ENCODE results near the gene PLPP2.

PLPP2 gene

GRCh38 chr19:313988-314815 is 23.0 kb upstream of the PLPP2 start:
- no peak for DNase-seq (ENCODE audit: low read depth)

GRCh38 chr19:313169-313987 is 22.2 kb upstream of the PLPP2 start:
- DNase-seq (ENCODE audit: low read depth): no peak

GRCh38 chr19:311813-312261 is 20.6 kb upstream of the PLPP2 start:
- no peak for DNase-seq (ENCODE audit: low read depth)

GRCh38 chr19:310781-311496 is 19.7 kb upstream of the PLPP2 start:
- no peak for DNase-seq (ENCODE audit: low read depth)

- no peak for DNase-seq (ENCODE audit: low read depth)
Observed at GRCh38 chr19:310141-310651, 19.0 kb upstream of the PLPP2 start.

GRCh38 chr19:309206-309565 is 18.0 kb upstream of the PLPP2 start:
- DNase-seq (ENCODE audit: low read depth): no peak

GRCh38 chr19:308471-309205 is 17.4 kb upstream of the PLPP2 start:
- no peak for DNase-seq (ENCODE audit: low read depth)

- no peak for DNase-seq (ENCODE audit: low read depth)
Observed at GRCh38 chr19:307793-308420, 16.7 kb upstream of the PLPP2 start.

GRCh38 chr19:307111-307531 is 15.9 kb upstream of the PLPP2 start:
- DNase-seq (ENCODE audit: low read depth): no peak

GRCh38 chr19:306151-306900 is 15.1 kb upstream of the PLPP2 start:
- DNase-seq (ENCODE audit: low read depth): no peak

GRCh38 chr19:305240-306150 is 14.3 kb upstream of the PLPP2 start:
- no peak for DNase-seq (ENCODE audit: low read depth)

GRCh38 chr19:296476-297225 is 5.4 kb upstream of the PLPP2 start:
- no peak for DNase-seq (ENCODE audit: low read depth)

GRCh38 chr19:295687-296370 is 4.6 kb upstream of the PLPP2 start:
- DNase-seq (ENCODE audit: low read depth): no peak

- peak; percentile 45 for DNase-seq (ENCODE audit: low read depth)
Observed at GRCh38 chr19:294946-295686, 3.9 kb upstream of the PLPP2 start.

- peak; percentile 24 for DNase-seq (ENCODE audit: low read depth)
Observed at GRCh38 chr19:294341-294945, 3.2 kb upstream of the PLPP2 start.

GRCh38 chr19:293436-294110 is 2.4 kb upstream of the PLPP2 start:
- DNase-seq (ENCODE audit: low read depth): no peak
